Ovary (tissue), 9 donors: Measurements from ENCODE around the gene BNIP3. TPM values are rescaled to one million over a fixed set of nuclear protein-coding genes. Genes with fewer than 3 reads are reported as not detected.

Experiments
- DNase-seq, 5 donors: peaks; one replicate each; pipeline ENCODE4 v3.0.0-alpha.2; 2019 to 2020
- H3K27ac ChIP-seq, 2 donors: fragments of 200-600 bp; one replicate each; pipeline versions ENCODE4 v1.5.1 to v1.8.0; 2019 to 2022
- H3K27me3 ChIP-seq: fragments of 200-600 bp; one replicate; pipeline ENCODE4 v1.8.0; 2022
- H3K36me3 ChIP-seq: fragments of 200-600 bp; sonication (generic); one replicate; pipeline ENCODE4 v1.5.1; 2019
- H3K4me1 ChIP-seq: one replicate; pipeline ENCODE4 v1.8.1; 2013; ENCODE audit warnings: mild to moderate bottlenecking, moderate library complexity; ENCODE audit not compliant: insufficient read depth
- H3K4me3 ChIP-seq: fragments of 200-600 bp; sonication (generic); one replicate; pipeline ENCODE4 v1.5.1; 2017
- H3K9me3 ChIP-seq, 2 donors: fragments of 200-600 bp in 1 of 2; sonication (generic) in 1 of 2; one replicate each; pipeline versions ENCODE4 v1.5.1 to v1.8.1; 2013 to 2019; ENCODE audit warnings: mild to moderate bottlenecking in 1 of 2, moderate library complexity in 1 of 2
- EP300 ChIP-seq: sonication (generic); formaldehyde crosslinking; IDR thresholded peaks from one replicate; pipeline ENCODE4 v1.6.1; 2017; ENCODE audit warnings: antibody characterized with exemption
- POLR2A ChIP-seq: fragments of 450-650 bp; IDR thresholded peaks from one replicate; pipeline ENCODE4 v1.6.1; 2017; ENCODE audit warnings: antibody characterized with exemption, mild to moderate bottlenecking, moderate library complexity
- WGBS, 3 donors: extraction: QIAGEN DNeasy Blood & Tissue Kit in 1 of 3; methylation state at CpG; one replicate each; pipeline versions ENCODE4 v1.1.5 to v1.1.7; 2013 to 2017; 5-methylcytosine and 5-hydroxymethylcytosine counted together
- intact Hi-C, 4 donors: fragments of 100-400 bp; cut with DNase I; formaldehyde crosslinking; loops; one replicate each; pipeline versions ENCODE4 v1.11.0 to v1.15.1; 2022 to 2023
- polyA plus RNA-seq, 2 donors: library from polyadenylated mRNA; stranded (reverse); fragments of 200-250 nt in 1 of 2; fragments of 350-450 nt in 1 of 2; fragmentation: Illumina TruSeq in 1 of 2; extraction: RNeasy Lipid Tissue Mini Kit (QIAGEN cat#74804) in 1 of 2; gene quantifications; one replicate each; pipeline ENCODE4 v1.2.3, GENCODE V29; 2013 to 2014
- total RNA-seq, 7 donors: library from RNA; depleted of rRNA in 2 of 7; stranded (reverse); fragments of >200 nt in 2 of 7; fragmentation: NEBNext Ultra II Directional in 3 of 7; extraction: Animal tissue kit (Norgen Biotek cat#: 25700) in 3 of 7; gene quantifications; one replicate each; pipeline versions ENCODE4 v1.1.0 to v1.2.4, GENCODE V29; 2016 to 2023
- TF ChIP-seq, protein P1 (sequence below), 3 donors: fragments of 450-650 bp in 2 of 3; fragments of 200-600 bp in 1 of 3; IDR thresholded peaks; one replicate each; pipeline versions ENCODE4 v1.5.1 to v1.8.0; 2016 to 2022; ENCODE audit warnings: antibody characterized with exemption in 3 of 3, mild to moderate bottlenecking in 1 of 3
- donor health status: DM: no; HTN: no; CAD: no; lungs with moderate emphysema.
- donor health status: DM: no; HTN: no; CAD: no.
- donor health status: Bipolar disorder and iron deficiency.
- donor health status: DM: yes; HTN: yes; CAD: no.
- donor health status: DM: no; HTN: no; CAD: no.
- donor health status: DM: yes; HTN: yes; CAD: no.

The BNIP3 gene
- total and polyA plus RNA-seq, 9 donors, result 39.8 to 166 (median 61.9) TPM

DNA sequence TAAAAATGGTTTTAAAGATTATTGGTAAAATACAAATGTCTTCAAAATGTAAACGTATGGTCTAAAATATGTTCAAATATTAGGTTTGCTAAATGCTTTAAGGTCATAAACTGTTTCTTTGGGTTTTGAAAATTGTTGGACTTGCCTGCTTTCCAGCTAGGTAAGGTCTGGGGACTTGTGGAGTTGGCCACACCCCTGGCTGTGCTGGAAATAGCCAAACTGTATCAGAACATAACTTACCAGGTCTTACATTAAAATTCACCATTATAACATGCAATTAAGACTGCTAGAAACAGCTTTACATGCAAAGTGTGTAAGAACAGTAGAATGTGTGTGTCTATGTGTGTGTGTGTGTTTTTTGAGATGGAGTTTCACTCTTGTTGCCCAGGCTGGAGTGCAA is 29.7 kb upstream of the BNIP3 start:
- 77 to 89% (median 79%) methylated on average over 1 of the region's 1 CpG for WGBS, 3 donors
- Histone ChIP-seq H3K27me3 (no peaks in the 10 kb centered on the region), H3K4me3 (no peak overlapping the region), H3K4me1 (no peaks in the 10 kb centered on the region), H3K36me3 (no peaks in the 10 kb centered on the region), H3K27ac (no peak overlapping the region), H3K9me3 (no peaks in the 10 kb centered on the region)
- intact Hi-C loops, result no loop called here
- DNase-seq, result no peak
- TF ChIP-seq POLR2A (no peak), EP300 (no peak)
- TF ChIP-seq, protein P1, sequence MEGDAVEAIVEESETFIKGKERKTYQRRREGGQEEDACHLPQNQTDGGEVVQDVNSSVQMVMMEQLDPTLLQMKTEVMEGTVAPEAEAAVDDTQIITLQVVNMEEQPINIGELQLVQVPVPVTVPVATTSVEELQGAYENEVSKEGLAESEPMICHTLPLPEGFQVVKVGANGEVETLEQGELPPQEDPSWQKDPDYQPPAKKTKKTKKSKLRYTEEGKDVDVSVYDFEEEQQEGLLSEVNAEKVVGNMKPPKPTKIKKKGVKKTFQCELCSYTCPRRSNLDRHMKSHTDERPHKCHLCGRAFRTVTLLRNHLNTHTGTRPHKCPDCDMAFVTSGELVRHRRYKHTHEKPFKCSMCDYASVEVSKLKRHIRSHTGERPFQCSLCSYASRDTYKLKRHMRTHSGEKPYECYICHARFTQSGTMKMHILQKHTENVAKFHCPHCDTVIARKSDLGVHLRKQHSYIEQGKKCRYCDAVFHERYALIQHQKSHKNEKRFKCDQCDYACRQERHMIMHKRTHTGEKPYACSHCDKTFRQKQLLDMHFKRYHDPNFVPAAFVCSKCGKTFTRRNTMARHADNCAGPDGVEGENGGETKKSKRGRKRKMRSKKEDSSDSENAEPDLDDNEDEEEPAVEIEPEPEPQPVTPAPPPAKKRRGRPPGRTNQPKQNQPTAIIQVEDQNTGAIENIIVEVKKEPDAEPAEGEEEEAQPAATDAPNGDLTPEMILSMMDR (IDR thresholded peaks at IDR 0.05), result no peak

DNA sequence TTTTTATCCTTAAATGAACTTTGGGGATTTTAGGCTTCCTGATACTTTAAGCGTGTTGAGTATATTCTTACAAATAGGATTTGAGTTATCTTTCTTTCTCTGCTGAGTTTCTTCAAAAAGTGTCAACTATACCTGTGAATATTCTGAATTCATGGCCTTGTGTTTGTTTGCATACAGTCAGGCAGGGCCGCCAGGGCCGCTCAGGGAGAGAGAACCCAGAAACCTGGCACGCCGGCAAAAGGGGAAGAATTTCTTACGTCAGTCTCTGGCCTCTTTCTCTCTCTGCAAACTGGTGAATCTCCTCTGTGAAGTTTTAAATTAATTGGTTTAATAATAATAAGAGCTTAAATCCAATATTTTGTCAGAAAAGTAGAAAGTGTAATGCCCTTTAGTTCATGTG is 29.3 kb upstream of the BNIP3 start:
- Histone ChIP-seq H3K4me3 (no peak overlapping the region), H3K9me3 (no peaks in the 10 kb centered on the region), H3K4me1 (no peaks in the 10 kb centered on the region), H3K36me3 (no peaks in the 10 kb centered on the region), H3K27me3 (no peaks in the 10 kb centered on the region), H3K27ac (no peak overlapping the region)
- DNase-seq, result peak in 1 of 5 donors; percentile 54
- TF ChIP-seq POLR2A, result no peak
- no peak for TF ChIP-seq EP300
- TF ChIP-seq, protein P1 (IDR thresholded peaks at IDR 0.05), result no peak
- 55 to 96% (median 70%) methylated on average over 6 of the region's 6 CpGs for WGBS, 3 donors
- intact Hi-C loops, result no loop called here

DNA sequence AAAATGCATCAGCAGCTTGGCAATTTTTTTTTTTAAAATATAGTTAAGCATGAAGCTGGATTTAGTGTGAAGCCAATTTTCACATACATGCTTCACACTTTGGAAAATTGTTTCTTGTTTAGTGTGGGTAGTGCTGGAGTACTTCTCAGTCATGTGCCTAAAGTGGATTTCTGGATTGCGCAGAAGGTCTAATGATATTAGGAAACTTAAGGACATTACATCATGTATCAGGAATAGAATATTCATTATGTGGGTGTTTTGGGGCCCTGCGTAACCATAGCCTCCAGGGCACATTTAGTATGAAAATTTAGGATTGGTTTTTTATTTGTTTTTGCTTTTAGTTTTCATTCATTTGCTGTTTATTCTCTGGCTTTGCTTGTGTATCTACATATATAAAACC is 28.8 kb upstream of the BNIP3 start:
- no peak for DNase-seq
- Histone ChIP-seq H3K27me3 (no peaks in the 10 kb centered on the region), H3K9me3 (no peaks in the 10 kb centered on the region), H3K4me3 (no peak overlapping the region), H3K4me1 (no peaks in the 10 kb centered on the region), H3K27ac (no peak overlapping the region), H3K36me3 (no peaks in the 10 kb centered on the region)
- intact Hi-C loops, result no loop called here
- WGBS, 3 donors, result 87 to 99% (median 95%) methylated on average over 2 of the region's 2 CpGs
- TF ChIP-seq, protein P1 (IDR thresholded peaks at IDR 0.05), result no peak
- TF ChIP-seq EP300 (no peak), POLR2A (no peak)

DNA sequence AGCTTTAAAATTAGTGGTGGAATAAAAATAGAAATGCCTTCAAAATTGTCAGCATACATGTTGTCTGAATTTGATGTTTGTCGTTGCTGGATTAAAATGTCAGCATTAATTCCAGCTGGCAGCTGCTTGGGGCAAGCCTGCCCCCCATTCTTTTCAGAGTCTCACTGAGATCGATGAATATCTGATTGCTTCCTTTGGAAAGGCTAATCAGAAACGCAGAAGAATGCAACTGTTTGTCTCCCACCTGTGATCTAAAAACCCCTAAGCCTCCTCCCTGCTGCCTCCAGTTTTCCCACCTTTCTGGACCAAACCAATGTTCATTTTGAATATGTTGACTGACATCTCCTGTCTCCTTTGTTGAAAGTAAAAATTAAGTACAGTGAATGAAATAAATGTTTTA is 27.9 kb upstream of the BNIP3 start:
- Histone ChIP-seq H3K27me3 (no peaks in the 10 kb centered on the region), H3K27ac (no peak overlapping the region), H3K4me1 (no peaks in the 10 kb centered on the region), H3K36me3 (no peaks in the 10 kb centered on the region), H3K9me3 (no peaks in the 10 kb centered on the region), H3K4me3 (no peak overlapping the region)
- WGBS, 3 donors, result 43 to 50% (median 48%) methylated on average over 3 of the region's 3 CpGs
- intact Hi-C loops, result no loop called here
- TF ChIP-seq, protein P1 (IDR thresholded peaks at IDR 0.05), result no peak
- TF ChIP-seq EP300 (no peak), POLR2A (no peak)
- DNase-seq, result no peak

DNA sequence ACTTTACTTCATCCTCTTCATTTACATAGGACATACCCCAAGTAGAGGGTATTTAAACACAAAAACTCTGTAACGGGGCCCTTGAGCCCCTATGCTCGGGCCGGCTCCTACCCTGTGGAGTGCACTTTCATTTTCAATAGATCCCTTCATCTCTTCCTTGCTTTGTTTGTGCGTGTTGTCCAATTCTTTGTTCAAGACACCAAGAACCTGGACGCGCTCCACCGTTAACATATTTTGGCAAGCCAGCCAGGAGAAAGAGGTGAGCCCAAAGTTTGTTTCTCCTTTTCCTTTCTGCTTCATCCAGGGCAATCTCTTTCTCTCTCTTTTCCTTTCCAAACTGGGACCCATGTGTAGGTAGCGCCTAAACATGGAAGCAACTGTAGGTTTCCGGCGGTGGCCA is 26.0 kb upstream of the BNIP3 start:
- H3K36me3 ChIP-seq, result no peaks in the 10 kb centered on the region
- H3K4me1 ChIP-seq, result no peaks in the 10 kb centered on the region
- DNase-seq, result no peak
- no peak overlapping the region for H3K27ac ChIP-seq
- 88 to 93% (median 90%) methylated on average over 10 of the region's 10 CpGs for WGBS, 3 donors
- intact Hi-C loops, result no loop called here
- H3K4me3 ChIP-seq, result no peak overlapping the region
- no peaks in the 10 kb centered on the region for H3K9me3 ChIP-seq
- TF ChIP-seq POLR2A (no peak), EP300 (no peak)
- TF ChIP-seq, protein P1 (IDR thresholded peaks at IDR 0.05), result no peak
- no peaks in the 10 kb centered on the region for H3K27me3 ChIP-seq
